Effector memory CD4-positive, alpha-beta T cell (primary cell): ENCODE results near the gene EHBP1L1.
A peak's percentile ranks its signal among the peaks of the same experiment; 100 is the strongest.

Experiments used
- DNase-seq, 3 donors: peaks; one replicate each; pipeline ENCODE4 v3.0.0-alpha.2; 2020
- H3K27ac ChIP-seq: 2 replicates; pipeline ENCODE4 v1.7.0; 2013; ENCODE audit warnings: mild to moderate bottlenecking, low read length, moderate library complexity; ENCODE audit not compliant: insufficient read depth, poor library complexity, severe bottlenecking
- H3K27me3 ChIP-seq: replicated peaks from 2 replicates; pipeline ENCODE4 v1.7.0; 2013; ENCODE audit warnings: mild to moderate bottlenecking, low read length; ENCODE audit not compliant: insufficient read depth, control insufficient read depth, poor library complexity, severe bottlenecking
- H3K36me3 ChIP-seq: 2 replicates; pipeline ENCODE4 v1.7.0; 2013; ENCODE audit warnings: mild to moderate bottlenecking, low read length, moderate library complexity; ENCODE audit not compliant: control insufficient read depth, insufficient read depth
- H3K4me1 ChIP-seq: 2 replicates; pipeline ENCODE4 v1.7.0; 2013; ENCODE audit warnings: low read length, mild to moderate bottlenecking; ENCODE audit not compliant: control insufficient read depth, insufficient read depth, poor library complexity, severe bottlenecking
- H3K4me3 ChIP-seq: 2 replicates; pipeline ENCODE4 v1.7.0; 2013; ENCODE audit warnings: low read length, low read depth, mild to moderate bottlenecking; ENCODE audit not compliant: insufficient read depth, poor library complexity, severe bottlenecking
- H3K9me3 ChIP-seq: 2 replicates; pipeline ENCODE4 v1.7.0; 2013; ENCODE audit warnings: mild to moderate bottlenecking, low read length, moderate library complexity; ENCODE audit not compliant: control insufficient read depth

EHBP1L1 gene

GRCh38 chr11:65607614-65608426 is 32.0 kb downstream of the EHBP1L1 start:
- Histone ChIP-seq H3K27ac (no peak overlapping the region), H3K27me3 (no peaks in the 10 kb centered on the region), H3K9me3 (no peaks in the 10 kb centered on the region), H3K36me3 (peaks cover 65% of the 10 kb centered on the region), H3K4me1 (peaks cover 25% of the 10 kb centered on the region), H3K4me3 (no peak overlapping the region)
- no peak for DNase-seq

- H3K4me1 ChIP-seq, result peaks cover 36% of the 10 kb centered on the region
- no peak overlapping the region for H3K4me3 ChIP-seq
- H3K36me3 ChIP-seq, result peaks cover 51% of the 10 kb centered on the region
- no peaks in the 10 kb centered on the region for H3K9me3 ChIP-seq
- H3K27me3 ChIP-seq, result no peaks in the 10 kb centered on the region
- DNase-seq, result no peak
- H3K27ac ChIP-seq, result no peak overlapping the region
Measured at GRCh38 chr11:65609229-65609628, 33.4 kb downstream of the EHBP1L1 start.

GRCh38 chr11:65609665-65610064 is 33.8 kb downstream of the EHBP1L1 start:
- H3K27ac ChIP-seq, result no peak overlapping the region
- H3K4me1 ChIP-seq, result peaks cover 36% of the 10 kb centered on the region
- H3K36me3 ChIP-seq, result peaks cover 47% of the 10 kb centered on the region
- H3K4me3 ChIP-seq, result no peak overlapping the region
- no peaks in the 10 kb centered on the region for H3K27me3 ChIP-seq
- DNase-seq, result no peak
- no peaks in the 10 kb centered on the region for H3K9me3 ChIP-seq

GRCh38 chr11:65610404-65610803 is 34.6 kb downstream of the EHBP1L1 start:
- Histone ChIP-seq H3K27me3 (no peaks in the 10 kb centered on the region), H3K4me3 (no peak overlapping the region), H3K36me3 (peaks cover 40% of the 10 kb centered on the region), H3K9me3 (no peaks in the 10 kb centered on the region), H3K4me1 (peaks cover 36% of the 10 kb centered on the region), H3K27ac (peak overlapping the region; percentile 96)
- DNase-seq, result no peak

GRCh38 chr11:65611028-65611757 is 35.3 kb downstream of the EHBP1L1 start:
- peaks cover 33% of the 10 kb centered on the region for H3K36me3 ChIP-seq
- peaks cover 36% of the 10 kb centered on the region for H3K4me1 ChIP-seq
- DNase-seq, result no peak
- H3K27ac ChIP-seq, result peak overlapping the region; percentile 96
- H3K4me3 ChIP-seq, result peak overlapping the region; percentile 31
- no peaks in the 10 kb centered on the region for H3K9me3 ChIP-seq
- no peaks in the 10 kb centered on the region for H3K27me3 ChIP-seq

GRCh38 chr11:65611758-65612603 is 36.1 kb downstream of the EHBP1L1 start:
- Histone ChIP-seq H3K4me1 (peaks cover 44% of the 10 kb centered on the region), H3K4me3 (peak overlapping the region; percentile 85), H3K27me3 (no peaks in the 10 kb centered on the region), H3K9me3 (no peaks in the 10 kb centered on the region), H3K27ac (peak overlapping the region; percentile 96), H3K36me3 (peaks cover 26% of the 10 kb centered on the region)
- DNase-seq, result no peak

GRCh38 chr11:65612691-65613090 is 36.8 kb downstream of the EHBP1L1 start:
- Histone ChIP-seq H3K36me3 (peaks cover 26% of the 10 kb centered on the region), H3K27ac (peak overlapping the region; percentile 96), H3K4me1 (peaks cover 49% of the 10 kb centered on the region), H3K9me3 (no peaks in the 10 kb centered on the region), H3K4me3 (peak overlapping the region; percentile 85), H3K27me3 (no peaks in the 10 kb centered on the region)
- no peak for DNase-seq

GRCh38 chr11:65613091-65613928 is 37.5 kb downstream of the EHBP1L1 start:
- Histone ChIP-seq H3K27me3 (no peaks in the 10 kb centered on the region), H3K4me3 (peak overlapping the region; percentile 85), H3K4me1 (peaks cover 49% of the 10 kb centered on the region), H3K27ac (peak overlapping the region; percentile 96), H3K36me3 (peaks cover 26% of the 10 kb centered on the region), H3K9me3 (no peaks in the 10 kb centered on the region)
- DNase-seq, result no peak

- peak; percentile 100 for DNase-seq
- peak within 1 kb of the TSS; percentile 85 for H3K4me3 ChIP-seq
- H3K27ac ChIP-seq, result peak within 1 kb of the TSS; percentile 96
- H3K36me3 ChIP-seq, result peaks cover 34% of the 10 kb centered on the region
- H3K27me3 ChIP-seq, result no peaks in the 10 kb centered on the region
- peaks cover 48% of the 10 kb centered on the region for H3K4me1 ChIP-seq
- no peaks in the 10 kb centered on the region for H3K9me3 ChIP-seq
Measured at GRCh38 chr11:65615229-65615949, 39.5 kb downstream of the EHBP1L1 start, which contains the start of gene PCNX3. Gene PCNX3 (plus strand): TSS chr11:65615776. CDS start chr11:65616312, 536 bp downstream.
